ACHN (cell line): Measurements from ENCODE around the gene RIC3.

Experiments used
- DNase-seq: peaks from one replicate; pipeline ENCODE4 v3.0.0-alpha.2; 2015
- in situ Hi-C: cut with HindIII; loops from 2 replicates; pipeline ENCODE4 v1.10.0; 2017; ENCODE audit warnings: low sequenced_read_pairs, low pct_ligation_motif_present, low pct_unique_long_range_greater_than_20kb

RIC3 gene, protein sequence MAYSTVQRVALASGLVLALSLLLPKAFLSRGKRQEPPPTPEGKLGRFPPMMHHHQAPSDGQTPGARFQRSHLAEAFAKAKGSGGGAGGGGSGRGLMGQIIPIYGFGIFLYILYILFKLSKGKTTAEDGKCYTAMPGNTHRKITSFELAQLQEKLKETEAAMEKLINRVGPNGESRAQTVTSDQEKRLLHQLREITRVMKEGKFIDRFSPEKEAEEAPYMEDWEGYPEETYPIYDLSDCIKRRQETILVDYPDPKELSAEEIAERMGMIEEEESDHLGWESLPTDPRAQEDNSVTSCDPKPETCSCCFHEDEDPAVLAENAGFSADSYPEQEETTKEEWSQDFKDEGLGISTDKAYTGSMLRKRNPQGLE

DNA sequence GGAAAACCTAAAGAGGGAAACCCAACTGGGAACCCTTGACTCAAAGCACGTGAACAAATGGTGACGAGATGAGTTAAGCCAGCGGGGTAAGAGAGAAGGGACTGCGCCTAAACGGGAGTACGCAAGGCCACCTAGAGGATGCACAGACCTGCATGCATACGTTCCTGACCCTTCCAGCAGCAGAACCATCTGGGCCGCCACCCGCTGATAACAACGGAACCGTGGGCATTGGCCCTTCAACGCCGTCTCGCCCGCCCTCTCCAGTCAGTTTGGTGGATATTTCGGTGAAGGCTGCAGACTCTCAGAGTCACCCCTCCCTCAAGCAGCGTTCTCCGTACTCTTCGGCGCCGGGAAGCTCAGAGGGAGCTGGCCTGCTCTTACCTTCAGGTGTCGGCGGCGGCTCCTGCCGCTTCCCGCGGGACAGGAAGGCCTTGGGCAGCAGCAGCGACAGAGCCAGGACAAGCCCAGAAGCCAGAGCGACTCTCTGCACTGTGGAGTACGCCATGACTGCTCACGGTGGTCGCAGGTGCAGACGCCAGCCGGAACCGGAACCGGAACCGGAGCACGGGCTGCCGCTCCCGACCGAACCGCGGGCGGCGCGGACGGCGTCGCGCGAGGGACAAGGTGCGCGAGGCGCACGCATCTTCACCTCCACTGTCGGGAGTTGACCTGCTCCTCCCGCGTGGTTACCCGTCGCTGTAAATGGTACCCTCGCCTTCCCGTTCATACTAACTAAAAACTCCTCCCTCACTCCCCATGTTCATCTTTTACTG lies at the start of gene RIC3:
Gene RIC3 (minus strand): TSS at position 541 of the 773 bp plus-strand sequence. CDS start 36 bp downstream, at position 505.
- in situ Hi-C loops = no loop called here
- DNase-seq = no peak

DNA sequence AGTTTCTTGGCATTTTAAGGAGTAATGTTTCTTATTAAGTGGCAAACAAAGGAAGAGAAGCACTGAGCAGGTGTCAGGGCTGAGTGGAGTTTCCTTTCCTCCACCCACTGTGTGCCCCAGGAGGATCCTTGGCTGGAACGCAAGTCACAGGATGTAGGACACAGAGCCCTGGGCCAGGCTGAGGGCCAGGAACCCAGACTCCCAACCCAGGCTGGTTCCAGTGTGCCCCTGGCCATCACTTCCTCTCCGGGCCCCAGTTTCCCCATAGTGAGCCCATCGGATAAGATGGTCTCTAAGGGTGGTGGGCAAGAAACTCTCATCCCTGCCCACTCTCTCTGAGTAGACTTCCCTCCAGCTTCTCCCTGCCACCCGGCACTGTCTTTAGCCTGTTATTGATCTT lies 49.6 kb upstream of the RIC3 start:
- in situ Hi-C loops = no loop called here
- DNase-seq = no peak

DNA sequence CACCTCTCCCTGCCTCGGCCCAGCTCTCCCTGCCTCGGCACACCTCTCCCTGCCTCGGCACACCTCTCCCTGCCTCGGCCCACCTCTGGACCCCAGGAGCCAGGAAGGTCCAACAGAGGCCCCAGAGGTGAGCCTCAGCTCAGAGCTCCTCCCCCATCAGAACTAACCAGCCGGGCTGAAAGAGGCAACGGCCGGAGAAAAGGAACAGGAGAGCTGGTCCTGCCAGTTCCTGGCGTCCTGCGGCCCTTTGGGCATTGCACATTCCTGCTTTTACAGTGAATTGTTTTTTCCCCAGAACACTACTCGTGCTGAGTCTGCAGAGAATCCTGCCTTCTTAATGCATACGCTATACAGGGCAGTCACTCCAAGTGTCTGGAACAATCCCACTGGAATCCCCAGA lies 49.1 kb upstream of the RIC3 start:
- DNase-seq = no peak
- in situ Hi-C loops = no loop called here

DNA sequence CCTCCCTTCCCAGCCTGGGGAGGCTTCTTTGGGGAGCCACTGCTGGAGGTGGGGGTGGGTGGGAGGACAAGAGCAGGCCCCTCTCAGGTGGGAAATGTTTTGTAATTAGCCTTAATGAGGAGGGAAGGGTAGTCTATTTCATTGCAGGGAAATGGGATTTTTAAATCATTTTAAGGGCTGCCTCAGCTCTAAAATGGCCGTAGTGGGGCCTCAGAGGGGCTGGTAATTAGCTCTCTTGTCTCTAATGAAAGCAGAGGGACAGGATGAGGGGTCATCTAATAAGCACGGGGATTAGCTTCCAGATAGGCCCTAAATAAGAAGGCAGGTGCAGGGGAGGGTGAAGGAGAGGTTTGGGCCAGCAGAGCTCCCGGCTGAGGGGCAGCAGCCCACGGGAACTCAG lies 48.3 kb upstream of the RIC3 start:
- in situ Hi-C loops = no loop called here
- DNase-seq = no peak

DNA sequence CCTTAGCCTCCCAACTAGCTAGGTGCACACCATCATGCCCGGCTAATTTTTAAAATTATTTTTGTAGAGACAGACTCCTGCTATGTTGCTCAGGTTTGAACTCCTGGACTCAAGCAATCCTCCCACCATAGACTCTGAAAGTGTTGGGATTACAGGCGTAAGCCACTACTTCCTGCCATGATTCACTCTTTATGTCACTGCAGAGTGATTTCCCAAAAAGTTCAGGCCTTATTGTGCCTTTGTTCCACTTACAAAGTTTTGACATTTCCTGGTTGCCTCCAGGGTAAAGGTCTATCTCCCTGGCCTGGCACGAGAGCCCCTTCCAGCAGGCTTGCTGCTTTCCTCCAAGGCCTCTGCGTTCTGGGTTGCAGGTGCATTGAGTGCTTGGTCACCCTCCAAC lies 44.6 kb upstream of the RIC3 start:
- in situ Hi-C loops = no loop called here
- DNase-seq = no peak

DNA sequence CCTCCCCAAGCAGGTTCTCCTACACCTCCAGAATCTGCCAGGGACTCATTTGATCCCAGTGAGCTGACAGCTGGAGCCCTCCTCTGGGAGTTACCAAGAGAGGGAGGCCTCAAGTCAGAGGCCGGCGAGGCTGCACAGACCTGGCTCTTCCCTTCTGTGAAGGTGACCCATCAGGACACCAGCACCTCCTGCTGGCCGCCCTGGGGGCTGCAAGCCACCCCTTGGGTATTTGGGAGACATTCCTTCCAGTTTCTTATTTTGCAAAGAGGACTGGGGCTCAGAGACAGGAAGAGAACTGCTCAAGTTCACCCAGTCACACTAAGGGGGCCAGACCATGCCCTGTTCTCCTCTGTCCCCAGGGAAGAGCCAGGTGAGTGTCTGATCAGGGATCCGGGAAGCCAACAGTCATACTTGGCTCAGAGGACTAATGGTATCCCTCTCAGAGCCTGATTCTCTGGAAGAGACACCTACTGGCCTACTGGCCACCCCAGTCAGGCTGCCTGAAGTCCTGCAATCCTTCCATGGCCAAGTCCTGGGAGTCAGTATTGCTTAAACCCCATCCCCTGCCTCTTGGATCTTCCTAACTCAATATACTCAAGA lies 40.5 kb upstream of the RIC3 start:
- peak; percentile 15 for DNase-seq
- in situ Hi-C loops = no loop called here

DNA sequence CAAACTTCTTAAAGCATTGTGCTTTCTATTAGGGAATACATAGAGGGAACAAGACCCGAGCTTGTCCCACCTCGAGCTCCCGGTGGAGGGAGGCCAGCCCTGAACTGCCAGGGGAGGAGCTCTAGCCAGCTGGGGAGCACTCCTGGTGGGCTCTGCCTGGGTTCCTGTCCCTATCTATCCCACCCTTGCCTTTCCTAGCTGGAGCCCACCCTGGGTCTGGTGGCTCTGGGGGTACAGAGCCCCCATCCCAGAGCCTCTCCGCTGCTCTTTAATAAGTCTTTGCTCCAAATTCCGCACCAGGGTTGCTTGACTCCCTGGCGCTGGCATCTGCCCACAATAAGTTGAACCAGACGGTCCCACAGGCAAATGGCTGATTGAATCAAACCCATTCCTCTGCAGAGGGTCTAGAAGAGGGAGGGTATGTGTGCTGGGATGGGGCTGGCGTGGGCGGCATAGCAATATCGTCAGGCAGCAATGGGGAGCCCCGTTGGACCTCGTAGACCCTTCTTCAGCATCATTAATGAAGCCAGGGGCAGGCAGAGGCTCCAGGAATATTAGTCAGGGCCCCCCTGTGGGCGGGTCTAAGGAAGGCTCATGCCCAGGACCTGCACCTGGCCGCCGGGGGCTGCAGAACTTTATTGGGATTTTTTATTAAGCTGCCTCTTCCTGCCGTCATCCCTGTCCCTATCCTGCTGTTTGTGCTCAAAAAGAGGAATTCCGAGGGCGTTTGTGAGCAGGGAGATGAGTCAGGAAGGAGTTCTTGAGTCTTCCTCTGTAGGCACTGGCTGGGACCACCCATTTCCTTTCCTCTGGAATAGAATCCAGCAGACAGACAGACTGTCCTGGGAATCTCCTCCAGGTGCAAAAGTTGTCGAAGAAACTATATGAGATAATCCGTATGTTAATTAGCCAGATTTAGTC lies 38.5 kb upstream of the RIC3 start:
- in situ Hi-C loops = no loop called here

DNA sequence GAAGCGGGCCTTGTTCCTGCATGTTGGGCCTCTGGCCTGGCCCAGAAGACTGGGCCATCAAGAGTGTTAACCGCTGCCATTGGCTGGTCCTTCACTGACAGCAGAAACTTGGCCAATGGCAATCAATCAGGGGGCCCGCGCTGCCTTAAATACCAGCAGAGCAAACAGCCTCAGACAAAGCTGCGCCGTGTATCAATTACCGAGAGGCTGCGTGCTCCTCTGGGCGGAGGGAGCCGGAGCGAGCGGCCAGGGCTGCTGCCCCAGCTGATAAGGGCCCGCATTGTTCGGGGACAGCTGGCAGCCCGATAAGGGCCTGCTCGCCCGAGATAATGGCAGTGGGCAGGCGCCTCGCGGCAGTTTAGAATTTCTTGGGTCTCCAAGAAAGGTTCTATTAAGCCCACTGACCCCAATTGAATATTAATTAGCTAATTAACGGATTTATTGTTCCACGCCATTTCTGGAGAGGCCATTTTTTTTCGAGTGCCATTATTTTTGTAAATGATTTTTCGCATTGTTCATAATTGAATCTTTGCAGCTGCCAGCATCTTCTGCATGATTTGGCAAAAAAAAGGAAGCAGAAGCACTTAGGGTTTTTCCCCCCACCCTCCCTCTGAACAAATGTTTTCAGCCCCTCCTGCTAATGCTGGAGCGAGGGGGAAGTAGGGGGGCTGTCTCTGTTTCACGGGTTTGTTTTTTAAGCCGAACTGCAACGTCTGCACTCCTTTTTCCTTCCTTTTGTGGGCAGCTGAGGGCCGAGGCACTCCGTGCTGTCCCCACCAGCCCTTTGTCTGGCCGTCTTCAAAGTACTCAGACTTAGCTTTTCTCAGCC lies 37.6 kb upstream of the RIC3 start:
- in situ Hi-C loops = no loop called here
- no peak for DNase-seq

More for the DNA sequence above, 38.5 kb upstream of the RIC3 start:
- no peak for DNase-seq

DNA sequence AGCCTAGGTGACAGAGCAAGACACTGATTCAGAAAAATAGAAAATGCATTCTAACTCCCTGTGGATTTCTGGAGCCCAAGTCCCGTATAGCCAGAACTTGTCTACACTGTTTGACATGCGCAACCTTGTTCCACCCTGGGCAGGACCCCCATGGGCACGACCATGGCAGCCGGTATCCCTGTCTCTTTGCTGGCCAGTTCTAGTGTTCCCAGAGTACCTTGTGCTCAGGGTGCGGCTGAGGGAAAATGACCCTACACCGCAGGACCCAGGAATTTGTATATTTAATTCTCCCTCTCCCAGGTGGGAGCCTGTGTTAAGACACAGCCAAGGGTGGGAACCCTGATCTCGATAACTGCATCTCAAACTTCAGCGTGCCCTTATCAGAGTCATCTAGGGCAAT lies 36.7 kb upstream of the RIC3 start:
- in situ Hi-C loops = no loop called here
- DNase-seq = no peak

DNA sequence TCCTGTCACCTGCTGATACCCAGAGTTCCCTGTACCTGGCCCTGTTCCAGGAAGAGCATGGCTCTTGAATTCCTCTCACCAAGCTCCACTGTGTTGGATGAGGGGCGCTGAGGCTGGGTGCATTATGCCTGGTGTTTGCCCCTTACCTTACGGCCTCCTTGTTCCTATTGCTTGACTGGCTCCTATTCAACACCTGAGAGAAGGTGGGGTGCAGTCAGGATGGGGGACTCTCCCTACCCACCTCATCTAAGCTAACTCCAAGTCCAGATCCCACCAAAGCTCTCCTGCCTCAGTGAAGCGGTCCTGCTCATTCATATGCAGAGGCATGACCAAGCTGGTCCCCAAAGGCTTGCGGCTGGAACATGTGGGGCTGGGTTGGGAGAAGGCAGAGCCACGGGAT lies 35.8 kb upstream of the RIC3 start:
- in situ Hi-C loops = no loop called here
- DNase-seq = no peak

DNA sequence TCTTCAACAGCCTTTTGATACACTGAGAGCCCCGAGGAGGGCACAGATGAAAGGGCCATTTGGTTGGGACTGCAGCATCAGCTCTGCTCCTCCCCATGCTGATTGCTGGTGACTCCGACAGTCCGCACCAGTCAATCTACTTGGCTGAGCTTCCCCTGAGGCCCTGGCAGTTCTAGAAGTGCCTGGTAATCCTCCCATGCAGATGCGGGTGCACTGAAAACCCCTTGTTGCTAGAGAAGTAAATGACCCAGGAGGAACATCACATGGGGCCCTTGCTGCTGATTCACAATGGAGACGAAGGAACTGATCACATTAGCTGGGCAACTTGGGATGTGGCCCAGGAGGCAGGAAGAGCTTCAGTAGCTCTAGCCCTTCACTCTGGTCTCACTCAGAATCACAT lies 35.2 kb upstream of the RIC3 start:
- in situ Hi-C loops = no loop called here
- DNase-seq = no peak

DNA sequence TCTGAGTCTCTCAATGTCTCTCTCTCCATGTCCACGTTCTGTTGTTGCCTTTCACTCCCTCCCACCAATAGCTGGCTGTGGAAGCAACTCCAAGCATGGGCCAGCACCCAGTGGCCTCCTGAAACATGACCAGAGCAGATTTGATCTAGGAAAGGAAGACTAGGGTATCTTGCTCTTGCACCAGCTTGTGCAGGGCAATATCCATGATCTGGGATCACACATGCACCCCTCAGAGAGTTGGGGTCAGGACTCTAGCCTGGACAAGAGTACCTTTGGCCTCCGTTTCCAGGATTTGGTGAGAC lies 34.5 kb upstream of the RIC3 start:
- no peak for DNase-seq
- in situ Hi-C loops = no loop called here

DNA sequence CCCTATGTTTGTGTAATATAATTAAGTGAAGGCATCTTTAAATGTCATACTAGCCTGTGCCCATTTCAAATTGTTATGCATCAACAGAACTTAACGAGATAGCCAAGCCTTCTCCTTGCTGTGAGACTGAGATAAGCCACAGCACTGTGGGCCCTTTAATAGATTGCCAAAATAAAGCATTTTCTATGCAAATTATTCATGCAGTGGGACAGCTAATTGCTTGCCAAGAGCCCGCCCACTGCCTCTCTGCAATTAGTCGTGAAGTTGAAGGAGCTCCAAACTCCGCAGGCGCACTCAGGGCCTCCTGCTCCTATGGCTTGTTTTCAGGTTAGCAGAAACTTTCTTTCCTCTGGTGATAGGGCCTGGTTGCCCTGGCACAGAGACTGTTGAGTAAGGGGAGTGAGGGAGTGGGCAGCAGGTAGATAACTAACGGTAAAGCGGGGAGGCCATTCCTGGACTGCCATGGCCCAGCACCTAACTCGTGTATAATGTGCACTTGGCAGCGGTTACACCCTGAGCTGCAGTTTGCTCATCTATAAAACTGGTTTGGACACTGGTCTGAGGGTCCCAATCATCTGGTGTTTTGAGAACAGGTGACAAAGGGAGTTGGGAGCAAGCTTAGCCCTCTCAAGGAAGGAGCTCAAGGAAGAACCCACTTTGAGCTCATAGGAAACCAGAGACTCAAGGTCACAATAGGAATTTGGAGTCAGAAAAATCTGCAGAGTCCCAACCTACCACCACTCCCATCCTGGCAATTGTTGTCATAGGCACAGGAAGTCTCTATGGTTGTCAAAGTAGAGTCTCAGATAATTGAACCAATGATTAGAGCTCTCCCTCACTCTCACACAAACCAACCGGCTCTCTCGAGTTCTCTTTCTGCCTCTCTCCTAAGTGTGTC lies 33.9 kb upstream of the RIC3 start:
- in situ Hi-C loops = no loop called here
- DNase-seq = no peak

DNA sequence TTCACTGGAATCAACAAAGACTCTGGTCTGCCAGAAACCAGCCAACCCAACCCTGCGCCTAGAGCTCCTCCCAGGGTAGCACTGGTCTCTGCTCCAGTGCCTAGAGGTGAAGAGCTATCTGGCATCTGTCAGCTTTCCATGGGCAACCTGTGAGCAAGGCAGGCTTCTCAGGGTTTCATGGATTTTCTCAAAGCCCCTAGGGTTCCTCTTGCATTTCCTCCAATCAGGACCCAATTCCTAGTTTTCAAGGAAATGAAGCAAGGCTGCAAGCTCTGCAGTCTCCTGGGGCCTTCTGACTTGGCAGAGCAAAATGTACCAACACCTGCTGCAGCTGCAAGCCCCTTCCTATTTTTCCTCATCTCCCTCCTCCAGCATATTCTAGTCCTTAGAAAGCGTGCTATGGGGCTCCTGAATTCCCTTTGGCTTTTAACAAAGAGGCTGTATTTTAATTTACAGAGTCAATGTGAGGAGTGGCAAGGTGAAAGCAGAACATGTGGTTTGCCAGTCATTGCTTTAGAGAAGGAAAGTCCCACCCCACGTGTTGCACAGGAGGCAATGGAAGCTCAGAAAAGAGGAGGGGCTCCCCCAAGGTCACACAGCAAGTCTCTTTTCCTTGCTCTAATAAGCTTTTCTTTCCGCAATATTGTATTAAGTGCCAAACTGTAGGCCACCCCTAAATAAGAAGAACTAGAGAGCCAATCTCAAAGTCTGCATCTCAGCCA lies 33.0 kb upstream of the RIC3 start:
- in situ Hi-C loops = no loop called here
- DNase-seq = no peak

DNA sequence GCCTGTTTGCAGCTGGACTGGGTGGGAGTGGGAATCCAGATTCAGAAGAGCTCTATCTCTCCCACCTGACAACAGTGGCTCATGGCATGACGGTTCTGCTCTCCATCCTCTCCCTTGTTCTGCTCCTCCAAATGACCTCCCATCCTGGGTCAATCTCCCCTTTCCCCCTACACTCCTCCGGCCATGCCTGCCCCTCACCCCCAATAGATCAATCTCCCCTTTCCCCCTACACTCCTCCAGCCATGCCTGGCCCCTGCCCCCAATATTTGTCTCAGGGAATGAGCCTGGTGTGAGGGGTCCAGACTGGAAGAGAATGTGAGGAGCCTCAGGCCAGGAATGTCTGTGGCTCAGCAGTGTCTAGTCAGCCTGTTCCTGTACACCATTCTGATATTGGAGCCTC lies 30.9 kb upstream of the RIC3 start:
- in situ Hi-C loops = no loop called here
- DNase-seq = no peak

DNA sequence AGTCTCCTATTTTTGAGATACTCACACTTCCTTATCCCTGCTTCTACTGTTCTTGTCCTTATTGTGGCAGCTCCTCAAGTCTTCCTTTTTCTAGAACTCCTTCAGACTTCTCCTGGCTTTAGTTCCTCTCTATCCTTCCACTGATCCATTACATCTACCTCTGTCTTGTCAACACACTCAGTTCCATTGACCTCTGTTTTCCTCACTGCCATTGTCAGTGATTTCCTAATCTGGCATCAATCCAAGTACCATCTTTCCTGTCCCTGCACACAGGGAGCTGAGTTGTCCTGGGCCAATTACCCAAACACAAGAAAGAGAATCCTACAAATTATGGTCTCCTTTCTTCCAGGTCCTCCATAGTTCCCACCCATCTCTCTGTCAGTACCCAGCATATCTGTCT lies 27.9 kb upstream of the RIC3 start:
- DNase-seq = no peak
- in situ Hi-C loops = no loop called here

DNA sequence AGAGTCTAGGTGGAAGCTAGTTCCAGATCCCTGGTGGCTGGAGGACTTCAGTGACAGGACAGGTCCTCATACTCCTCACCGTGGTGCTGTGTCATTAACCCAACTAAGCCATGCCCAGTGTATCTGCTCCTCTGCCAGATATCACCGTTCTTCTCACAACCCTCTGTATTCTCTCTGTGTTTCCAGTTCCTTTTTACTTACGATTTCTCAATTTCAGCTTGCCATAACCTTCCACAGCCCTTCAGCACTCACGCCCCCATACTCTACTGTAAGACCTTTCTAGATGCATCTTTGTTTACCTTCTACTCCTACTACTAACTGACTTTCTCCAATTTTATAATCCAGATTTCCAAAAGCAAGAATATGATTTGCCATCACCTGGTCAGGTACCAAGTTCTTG lies 26.1 kb upstream of the RIC3 start:
- in situ Hi-C loops = no loop called here
- no peak for DNase-seq
